Measurements from ENCODE around the gene ANKRD33. TPM values are rescaled to one million over a fixed set of nuclear protein-coding genes. Genes with fewer than 3 reads are reported as not detected.

The ANKRD33 gene
- total RNA-seq, 2 donors from 2014 or later = not detected

GRCh38 chr12:51848326-51848727, 39.6 kb upstream of the ANKRD33 start, which contains the start of gene FIGNL2:
FIGNL2 (minus strand) TSS chr12:51848718; CDS start chr12:51822413, 26,305 bp downstream.
- Histone ChIP-seq H3K9me3 (no peaks in the 10 kb centered on the region), H3K27me3 (replicated peaks; ENCODE audit: insufficient read depth) (no peaks in the 10 kb centered on the region), H3K4me1 (ENCODE audit: control insufficient read depth in 1 of 2, low read depth in 2 of 2) (peaks cover 10 to 22% of the 10 kb centered on the region in 2 donors), H3K4me3 (peak within 1 kb of the TSS; percentile 69), H3K36me3 (no peaks in the 10 kb centered on the region), H3K27ac (no peak within 1 kb of the TSS)
- no peak for ATAC-seq (ENCODE audit: insufficient number of reproducible peaks, low FRiP score, low read depth)
- TF ChIP-seq CTCF (IDR thresholded peaks at IDR 0.05) = no peak
- no peak for DNase-seq (ENCODE audit: low spot score)

GRCh38 chr12:51848841-51849735, 38.8 kb upstream of the ANKRD33 start:
- Histone ChIP-seq H3K27ac (no peak overlapping the region), H3K9me3 (no peaks in the 10 kb centered on the region), H3K4me1 (ENCODE audit: control insufficient read depth in 1 of 2, low read depth in 2 of 2) (peaks cover 10 to 22% of the 10 kb centered on the region in 2 donors), H3K36me3 (no peaks in the 10 kb centered on the region), H3K27me3 (replicated peaks; ENCODE audit: insufficient read depth) (no peaks in the 10 kb centered on the region), H3K4me3 (no peak overlapping the region)
- ATAC-seq (ENCODE audit: insufficient number of reproducible peaks, low FRiP score, low read depth) (no peak), DNase-seq (ENCODE audit: low spot score) (no peak)
- no peak for TF ChIP-seq CTCF (IDR thresholded peaks at IDR 0.05)

- no peak for DNase-seq (ENCODE audit: low spot score)
- Histone ChIP-seq H3K36me3 (no peaks in the 10 kb centered on the region), H3K4me1 (ENCODE audit: control insufficient read depth in 1 of 2, low read depth in 2 of 2) (peaks cover 10 to 22% of the 10 kb centered on the region in 2 donors), H3K9me3 (no peaks in the 10 kb centered on the region), H3K4me3 (no peak overlapping the region), H3K27me3 (replicated peaks; ENCODE audit: insufficient read depth) (no peaks in the 10 kb centered on the region), H3K27ac (no peak overlapping the region)
- no peak for TF ChIP-seq CTCF (IDR thresholded peaks at IDR 0.05)
- ATAC-seq (ENCODE audit: insufficient number of reproducible peaks, low FRiP score, low read depth) = no peak
Measured at GRCh38 chr12:51850081-51850964, 37.6 kb upstream of the ANKRD33 start.

GRCh38 chr12:51850965-51851299, 37.0 kb upstream of the ANKRD33 start:
- TF ChIP-seq CTCF (IDR thresholded peaks at IDR 0.05) = no peak
- H3K36me3 ChIP-seq = no peaks in the 10 kb centered on the region
- no peak for DNase-seq (ENCODE audit: low spot score)

More at GRCh38 chr12:51850965-51851299, 37.0 kb upstream of the ANKRD33 start:
- Histone ChIP-seq H3K27ac (no peak overlapping the region), H3K9me3 (no peaks in the 10 kb centered on the region), H3K4me3 (no peak overlapping the region), H3K4me1 (ENCODE audit: control insufficient read depth in 1 of 2, low read depth in 2 of 2) (peaks cover 10 to 22% of the 10 kb centered on the region in 2 donors), H3K27me3 (replicated peaks; ENCODE audit: insufficient read depth) (no peaks in the 10 kb centered on the region)
- no peak for ATAC-seq (ENCODE audit: insufficient number of reproducible peaks, low FRiP score, low read depth)

All from thoracic aorta (tissue), 2 donors.